GM18909 (cell line): Measurements from ENCODE around the gene EPAS1.

Source experiments
- ATAC-seq: cut with Tn5 transposase; IDR thresholded peaks from one replicate; pipeline ENCODE4 v1.9.1; 2021; ENCODE audit warnings: mild to moderate bottlenecking; ENCODE audit not compliant: unreplicated experiment, poor library complexity

Gene EPAS1

DNA sequence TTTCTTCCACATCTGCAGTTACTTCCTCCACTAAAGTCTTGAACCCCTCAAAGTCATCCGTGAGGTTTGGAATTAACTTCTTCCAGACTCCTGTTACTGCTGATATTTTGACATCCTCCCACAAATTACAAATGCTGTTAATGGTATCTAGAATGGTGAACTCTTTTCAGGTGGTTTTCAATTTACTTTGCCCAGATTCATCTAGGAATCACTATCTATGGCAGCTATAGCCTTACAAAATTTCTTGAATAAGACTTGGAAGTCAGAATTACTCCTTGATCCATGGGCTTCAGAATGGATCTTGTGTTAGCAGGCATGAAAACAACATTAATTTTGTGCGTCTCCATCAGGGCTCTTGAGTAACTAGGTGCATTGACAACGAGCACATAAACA is 19.9 kb downstream of the EPAS1 start:
- no peak for ATAC-seq

GRCh38 chr2:46318579-46319460 is 21.6 kb downstream of the EPAS1 start:
- ATAC-seq = no peak

- ATAC-seq = no peak
Measured at GRCh38 chr2:46319711-46320110, 22.5 kb downstream of the EPAS1 start.

DNA sequence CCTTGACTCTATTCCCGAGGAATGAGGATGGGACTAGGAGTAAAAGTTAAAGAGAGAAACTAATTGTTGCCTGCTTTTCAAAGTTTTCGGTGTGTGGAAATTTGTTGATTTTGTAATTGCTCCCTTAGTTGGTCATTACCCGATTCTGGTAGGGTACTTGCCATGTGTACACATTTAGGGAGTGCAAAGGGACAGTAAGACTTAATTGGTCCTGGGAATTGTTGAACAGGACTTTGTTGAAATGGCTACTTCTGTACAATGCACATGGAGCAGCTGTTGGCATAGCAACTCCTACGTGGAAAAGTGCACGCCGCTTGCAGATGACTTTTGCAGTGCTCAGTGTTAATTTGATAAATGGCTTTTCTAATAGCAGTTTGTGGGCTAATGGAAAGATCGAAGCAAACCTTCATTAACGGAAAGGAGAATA is 22.9 kb downstream of the EPAS1 start:
- ATAC-seq = no peak

- ATAC-seq = no peak
Measured at GRCh38 chr2:46323730-46324129, 26.5 kb downstream of the EPAS1 start.

- no peak for ATAC-seq
Measured at GRCh38 chr2:46325182-46325928, 28.1 kb downstream of the EPAS1 start.

- ATAC-seq = no peak
Measured at GRCh38 chr2:46326231-46326980, 29.2 kb downstream of the EPAS1 start.

GRCh38 chr2:46327627-46328026 is 30.4 kb downstream of the EPAS1 start:
- ATAC-seq = no peak

GRCh38 chr2:46328291-46328690 is 31.1 kb downstream of the EPAS1 start:
- ATAC-seq = no peak

DNA sequence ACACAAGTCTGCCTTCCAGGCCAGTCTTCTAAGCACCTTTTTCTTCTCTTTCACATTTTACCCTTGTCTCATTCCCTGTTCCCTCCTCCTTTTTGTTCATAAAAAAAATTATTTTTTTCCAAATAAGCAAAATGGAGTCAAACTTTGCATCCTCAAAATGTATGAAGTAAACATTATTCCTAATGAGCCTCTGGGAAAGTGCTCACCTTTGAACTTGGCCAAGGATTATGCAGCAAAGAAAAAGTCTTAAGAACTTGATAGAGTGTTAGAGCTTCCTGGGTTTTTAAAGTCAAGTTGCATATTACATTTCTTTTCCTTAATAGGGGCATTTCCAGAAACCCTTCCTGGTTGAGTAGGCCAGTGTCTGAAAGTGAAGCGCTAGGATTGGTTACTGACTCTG is 31.6 kb downstream of the EPAS1 start:
- ATAC-seq = no peak

DNA sequence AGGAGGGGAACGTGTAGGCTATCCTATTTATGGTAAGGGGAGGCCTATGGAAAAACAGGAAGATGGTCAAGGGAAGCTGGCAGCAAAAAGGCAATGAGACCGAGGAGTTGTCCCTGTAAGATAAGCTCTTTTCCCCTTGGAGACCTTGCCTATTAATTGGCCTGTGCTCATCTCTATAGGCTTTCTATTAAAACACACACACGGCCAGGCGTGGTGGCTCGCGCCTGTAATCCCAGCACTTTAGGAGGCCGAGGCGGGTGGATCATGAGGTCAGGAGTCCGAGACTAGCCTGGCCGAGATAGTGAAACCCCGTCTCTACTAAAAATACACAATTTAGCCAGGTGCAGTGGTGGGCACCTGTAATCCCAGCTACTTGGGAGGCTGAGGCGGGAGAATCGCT is 32.1 kb downstream of the EPAS1 start:
- ATAC-seq = no peak

DNA sequence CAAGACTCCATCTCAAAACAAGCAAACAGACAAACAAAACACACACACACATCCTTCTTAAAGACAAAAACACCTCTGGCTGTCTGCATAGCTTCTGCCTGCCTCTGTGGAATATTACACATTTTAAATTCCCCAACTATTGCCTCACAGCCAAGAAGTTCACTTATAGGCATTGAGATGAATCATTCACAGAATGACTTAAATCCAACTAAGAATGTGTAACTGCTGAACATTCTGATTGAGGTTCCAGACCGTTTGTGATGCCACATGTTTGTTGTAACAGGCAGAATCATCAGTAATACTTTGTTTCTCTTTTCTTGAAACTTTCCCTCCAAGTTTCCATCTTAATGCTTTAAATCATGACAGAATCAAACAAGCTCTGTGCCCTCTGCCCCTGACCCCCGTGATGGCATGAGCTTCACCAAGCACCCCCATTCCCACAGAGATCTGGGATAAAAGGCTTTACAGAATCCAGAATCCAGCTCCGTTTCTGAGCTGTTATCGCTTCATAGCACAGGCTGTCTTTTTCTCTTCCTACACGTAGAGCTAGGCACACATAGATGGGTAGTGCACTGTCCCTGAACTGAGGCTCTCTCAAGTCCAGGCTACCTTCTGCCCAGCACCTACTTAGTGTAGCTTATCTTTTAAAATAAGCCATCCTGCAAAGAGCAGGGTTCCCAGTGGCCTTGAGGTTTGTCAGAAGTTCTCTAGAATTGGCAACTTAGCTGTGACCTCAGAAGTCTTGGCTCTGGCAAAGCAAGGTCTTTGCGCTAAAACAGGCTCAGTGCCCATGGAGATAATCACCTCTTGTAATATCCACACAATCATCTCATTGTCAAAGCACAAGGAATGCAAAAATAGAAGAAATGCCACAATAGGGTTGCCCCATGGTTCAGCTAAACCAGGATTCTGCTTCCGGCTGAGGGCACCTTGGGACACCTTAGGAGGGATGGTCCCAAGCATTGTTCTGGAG is 32.9 kb downstream of the EPAS1 start:
- no peak for ATAC-seq

GRCh38 chr2:46331109-46331766 is 34.0 kb downstream of the EPAS1 start:
- no peak for ATAC-seq

DNA sequence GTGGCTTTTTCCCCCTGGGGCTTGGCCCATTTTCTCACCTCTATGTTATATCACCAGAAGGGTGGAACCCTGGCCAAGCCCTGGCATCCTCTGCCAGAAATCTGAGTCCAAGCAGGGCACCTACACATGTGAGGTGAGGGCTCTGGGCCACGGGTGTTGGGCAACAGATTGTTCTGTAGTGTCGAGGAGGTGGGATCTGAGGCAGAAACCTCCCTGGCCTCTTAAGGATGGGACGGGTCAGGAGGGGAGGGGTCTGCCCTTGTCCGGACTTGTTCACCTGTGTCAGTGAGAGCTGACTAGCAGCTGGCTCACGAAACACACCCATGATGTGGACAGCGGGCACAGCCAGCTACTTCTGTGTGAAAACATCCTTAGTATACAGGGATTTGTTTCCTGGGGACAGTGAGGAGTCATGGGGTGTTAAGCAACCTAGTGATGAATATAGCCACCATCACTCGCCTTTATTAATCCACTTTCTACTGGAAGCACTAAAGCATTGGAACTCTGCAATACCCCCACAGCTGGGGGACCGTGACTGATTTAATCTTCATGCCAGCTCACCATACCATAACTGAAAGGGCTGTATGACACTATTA is 35.6 kb downstream of the EPAS1 start:
- ATAC-seq = no peak

GRCh38 chr2:46333912-46334311 is 36.7 kb downstream of the EPAS1 start:
- no peak for ATAC-seq

- ATAC-seq = no peak
Measured at GRCh38 chr2:46334389-46335271, 37.4 kb downstream of the EPAS1 start.

DNA sequence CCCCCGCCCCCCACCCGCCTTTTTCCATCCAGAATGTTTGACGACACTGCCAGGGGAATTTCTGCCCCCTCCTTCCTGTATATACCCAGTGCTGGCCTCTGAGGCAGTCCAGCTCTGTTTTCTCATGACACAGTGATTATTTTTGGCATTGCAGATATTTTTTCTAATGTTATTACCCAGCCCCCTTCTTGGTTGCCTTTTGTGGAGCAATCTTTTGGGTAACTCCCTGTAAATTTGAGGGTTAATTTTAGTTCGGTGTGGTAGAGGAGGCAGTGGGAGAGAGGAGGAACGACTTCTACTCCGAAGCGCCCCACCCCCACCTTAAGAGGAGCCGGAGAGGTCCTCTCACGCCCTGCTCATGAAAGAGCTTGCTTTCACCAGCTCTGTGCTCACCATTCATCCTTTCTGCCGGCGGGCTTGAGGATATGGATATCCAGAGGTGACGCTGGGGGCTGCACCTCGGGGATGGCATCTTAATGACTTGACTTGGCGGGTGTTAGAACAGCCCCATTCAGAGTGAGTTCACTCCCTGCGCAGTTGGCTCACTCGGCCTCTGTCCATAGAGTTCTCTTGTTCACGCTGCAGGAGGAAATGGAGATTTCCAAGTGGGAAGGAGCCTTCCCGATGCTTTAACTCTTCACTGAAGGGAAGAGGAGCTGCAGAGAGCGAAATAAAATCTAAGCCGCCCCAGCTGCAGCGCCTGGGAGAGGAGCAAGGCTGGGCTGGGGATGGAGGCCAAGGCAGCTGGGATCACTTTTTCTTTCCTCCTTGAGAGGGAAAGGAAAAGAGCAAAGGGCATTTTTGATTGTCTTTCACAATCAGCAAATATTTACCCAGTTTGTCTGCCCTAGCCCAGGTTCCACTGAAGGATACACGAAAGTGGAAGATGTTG is 38.4 kb downstream of the EPAS1 start:
- ATAC-seq = no peak
